Measurements from ENCODE around the gene SMPD3. TPM values are rescaled to one million over a fixed set of nuclear protein-coding genes. Genes with fewer than 3 reads are reported as not detected.

Gene SMPD3
- total RNA-seq, 2 donors from 2014 or later: 0.19 to 0.23 TPM

GRCh38 chr16:68367030-68367429 is 81.3 kb downstream of the SMPD3 start:
- intact Hi-C loops (cut with DNase I): no loop called here
- no peak for DNase-seq (ENCODE audit: low spot score)

GRCh38 chr16:68366062-68366461 is 82.2 kb downstream of the SMPD3 start:
- DNase-seq (ENCODE audit: low spot score): no peak
- intact Hi-C loops (cut with DNase I): no loop called here

- DNase-seq (ENCODE audit: low spot score): no peak
- intact Hi-C loops (cut with DNase I): no loop called here
Measured at GRCh38 chr16:68365167-68365817, 83.0 kb downstream of the SMPD3 start.

GRCh38 chr16:68364561-68364998 is 83.7 kb downstream of the SMPD3 start:
- intact Hi-C loops (cut with DNase I): no loop called here
- DNase-seq (ENCODE audit: low spot score): no peak

GRCh38 chr16:68363658-68364521 is 84.4 kb downstream of the SMPD3 start:
- no peak for DNase-seq (ENCODE audit: low spot score)
- intact Hi-C loops (cut with DNase I): no loop called here

GRCh38 chr16:68362947-68363657 is 85.2 kb downstream of the SMPD3 start:
- DNase-seq (ENCODE audit: low spot score): no peak
- intact Hi-C loops (cut with DNase I): no loop called here

GRCh38 chr16:68362262-68362913 is 85.9 kb downstream of the SMPD3 start:
- intact Hi-C loops (cut with DNase I): no loop called here
- DNase-seq (ENCODE audit: low spot score): no peak

- intact Hi-C loops (cut with DNase I): no loop called here
- DNase-seq (ENCODE audit: low spot score): no peak
Measured at GRCh38 chr16:68361485-68361884, 86.8 kb downstream of the SMPD3 start.

- no peak for DNase-seq (ENCODE audit: low spot score)
- intact Hi-C loops (cut with DNase I): no loop called here
Measured at GRCh38 chr16:68360956-68361355, 87.4 kb downstream of the SMPD3 start.

- DNase-seq (ENCODE audit: low spot score): no peak
- intact Hi-C loops (cut with DNase I): no loop called here
Measured at GRCh38 chr16:68360547-68360946, 87.8 kb downstream of the SMPD3 start.

- intact Hi-C loops (cut with DNase I): no loop called here
- DNase-seq (ENCODE audit: low spot score): no peak
Measured at GRCh38 chr16:68359398-68360191, 88.7 kb downstream of the SMPD3 start.

GRCh38 chr16:68358951-68359350 is 89.4 kb downstream of the SMPD3 start:
- intact Hi-C loops (cut with DNase I): no loop called here

GRCh38 chr16:68357923-68358322 is 90.4 kb downstream of the SMPD3 start:
- DNase-seq (ENCODE audit: low spot score): no peak
- intact Hi-C loops (cut with DNase I): no loop called here

More at GRCh38 chr16:68358951-68359350, 89.4 kb downstream of the SMPD3 start:
- DNase-seq (ENCODE audit: low spot score): no peak

- no peak for DNase-seq (ENCODE audit: low spot score)
- intact Hi-C loops (cut with DNase I): no loop called here
Measured at GRCh38 chr16:68357521-68357922, 90.8 kb downstream of the SMPD3 start.

GRCh38 chr16:68356919-68357286 is 91.4 kb downstream of the SMPD3 start:
- intact Hi-C loops (cut with DNase I): no loop called here
- no peak for DNase-seq (ENCODE audit: low spot score)

- no peak for DNase-seq (ENCODE audit: low spot score)
- intact Hi-C loops (cut with DNase I): no loop called here
Measured at GRCh38 chr16:68356249-68356918, 91.9 kb downstream of the SMPD3 start.

- intact Hi-C loops (cut with DNase I): no loop called here
- no peak for DNase-seq (ENCODE audit: low spot score)
Measured at GRCh38 chr16:68355447-68356248, 92.7 kb downstream of the SMPD3 start.

GRCh38 chr16:68354816-68355215 is 93.5 kb downstream of the SMPD3 start:
- no peak for DNase-seq (ENCODE audit: low spot score)
- intact Hi-C loops (cut with DNase I): no loop called here

Data from posterior vena cava (tissue), 2 donors.